Sigmoid colon (tissue), 4 donors: Measurements from ENCODE around the gene SDK1.

Experiments
- CTCF ChIP-seq, 4 experiments: fragments of 450-650 bp in 3 of 4; fragments of 200-600 bp in 1 of 4; IDR thresholded peaks; one replicate each; pipeline ENCODE4 v1.5.1; 2016 to 2019; ENCODE audit warnings: antibody characterized with exemption in 4 of 4, mild to moderate bottlenecking in 3 of 4, moderate library complexity in 2 of 4
- EP300 ChIP-seq, 4 donors: sonication (generic); formaldehyde crosslinking; IDR thresholded peaks; one replicate each; pipeline ENCODE4 v1.6.1; 2017; ENCODE audit warnings: antibody characterized with exemption in 4 of 4
- POLR2A ChIP-seq, 2 donors: fragments of 450-650 bp; IDR thresholded peaks; one replicate each; pipeline ENCODE4 v1.6.1; 2016; ENCODE audit warnings: antibody characterized with exemption in 2 of 2, mild to moderate bottlenecking in 2 of 2, moderate library complexity in 2 of 2

GRCh38 chr7:3271298-3271697 lies 29.8 kb upstream of the SDK1 start:
- no peak for TF ChIP-seq EP300 (IDR thresholded peaks at IDR 0.05)
- TF ChIP-seq CTCF (IDR thresholded peaks at IDR 0.05): no peak
- no peak for TF ChIP-seq POLR2A (IDR thresholded peaks at IDR 0.05)
